PFSK-1 (cell line): ENCODE data around the gene INTS6.

Experiments
- POLR2AphosphoS5 ChIP-seq: IDR thresholded peaks from 2 replicates; pipeline ENCODE4 v1.6.1; 2012; ENCODE audit warnings: low read depth, mild to moderate bottlenecking, control low read depth, low read length, moderate library complexity
- SIN3A ChIP-seq: IDR thresholded peaks from 2 replicates; pipeline ENCODE4 v1.6.1; 2012; ENCODE audit warnings: mild to moderate bottlenecking, low read length, moderate library complexity, borderline replicate concordance; ENCODE audit not compliant: insufficient read depth
- TAF1 ChIP-seq: IDR thresholded peaks from 2 replicates; pipeline ENCODE4 v1.6.1; 2012; ENCODE audit warnings: low read length, control low read depth, borderline replicate concordance; ENCODE audit not compliant: insufficient read depth
- TF ChIP-seq, protein P1 (sequence below), 2 experiments: IDR thresholded peaks; 2 replicates each; pipeline versions ENCODE4 v1.6.1 to v1.8.0; 2011 to 2012; ENCODE audit warnings: low read depth in 2 of 2, low read length in 2 of 2, control low read depth in 1 of 2, inconsistent platforms in 1 of 2, mild to moderate bottlenecking in 1 of 2, moderate library complexity in 1 of 2; ENCODE audit not compliant: insufficient read depth in 1 of 2

DNA sequence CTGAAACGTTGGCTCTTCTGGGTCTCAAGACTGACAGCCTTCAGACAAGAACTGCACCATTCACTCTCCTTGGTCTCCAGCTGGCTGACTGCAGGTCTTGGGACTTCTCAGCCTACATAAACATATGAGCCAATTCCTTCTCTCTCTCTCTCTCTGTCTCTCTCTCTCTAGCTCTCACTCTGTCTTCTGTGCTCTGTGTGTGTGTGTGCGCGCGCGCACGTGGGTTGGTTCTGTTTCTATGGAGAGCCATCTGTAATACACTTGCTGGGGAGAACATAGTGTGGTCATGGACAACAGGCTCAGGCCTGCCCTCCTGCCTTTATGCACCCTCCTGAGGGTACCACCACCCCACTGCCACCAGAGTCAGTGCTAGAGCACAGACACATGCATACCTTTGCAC is 127.0 kb downstream of the INTS6 start:
- no peak for TF ChIP-seq TAF1
- TF ChIP-seq SIN3A, result no peak
- no peak for TF ChIP-seq POLR2AphosphoS5
- TF ChIP-seq, protein P1, sequence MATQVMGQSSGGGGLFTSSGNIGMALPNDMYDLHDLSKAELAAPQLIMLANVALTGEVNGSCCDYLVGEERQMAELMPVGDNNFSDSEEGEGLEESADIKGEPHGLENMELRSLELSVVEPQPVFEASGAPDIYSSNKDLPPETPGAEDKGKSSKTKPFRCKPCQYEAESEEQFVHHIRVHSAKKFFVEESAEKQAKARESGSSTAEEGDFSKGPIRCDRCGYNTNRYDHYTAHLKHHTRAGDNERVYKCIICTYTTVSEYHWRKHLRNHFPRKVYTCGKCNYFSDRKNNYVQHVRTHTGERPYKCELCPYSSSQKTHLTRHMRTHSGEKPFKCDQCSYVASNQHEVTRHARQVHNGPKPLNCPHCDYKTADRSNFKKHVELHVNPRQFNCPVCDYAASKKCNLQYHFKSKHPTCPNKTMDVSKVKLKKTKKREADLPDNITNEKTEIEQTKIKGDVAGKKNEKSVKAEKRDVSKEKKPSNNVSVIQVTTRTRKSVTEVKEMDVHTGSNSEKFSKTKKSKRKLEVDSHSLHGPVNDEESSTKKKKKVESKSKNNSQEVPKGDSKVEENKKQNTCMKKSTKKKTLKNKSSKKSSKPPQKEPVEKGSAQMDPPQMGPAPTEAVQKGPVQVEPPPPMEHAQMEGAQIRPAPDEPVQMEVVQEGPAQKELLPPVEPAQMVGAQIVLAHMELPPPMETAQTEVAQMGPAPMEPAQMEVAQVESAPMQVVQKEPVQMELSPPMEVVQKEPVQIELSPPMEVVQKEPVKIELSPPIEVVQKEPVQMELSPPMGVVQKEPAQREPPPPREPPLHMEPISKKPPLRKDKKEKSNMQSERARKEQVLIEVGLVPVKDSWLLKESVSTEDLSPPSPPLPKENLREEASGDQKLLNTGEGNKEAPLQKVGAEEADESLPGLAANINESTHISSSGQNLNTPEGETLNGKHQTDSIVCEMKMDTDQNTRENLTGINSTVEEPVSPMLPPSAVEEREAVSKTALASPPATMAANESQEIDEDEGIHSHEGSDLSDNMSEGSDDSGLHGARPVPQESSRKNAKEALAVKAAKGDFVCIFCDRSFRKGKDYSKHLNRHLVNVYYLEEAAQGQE (IDR thresholded peaks at IDR 0.05; ENCODE audit: insufficient read depth in 1 of 2, low read depth in 2 of 2, low read length in 2 of 2), result no peak
